H1 (cell line): Measurements from ENCODE around the gene KCNE3. TPM values are rescaled to one million over a fixed set of nuclear protein-coding genes. Genes with fewer than 3 reads are reported as not detected.

Source experiments
- CTCF ChIA-PET: fragments of 300-600 bp; sonication (Branson Sonifier 250); formaldehyde crosslinking; loops from one replicate; lab custom pipeline; 2021; ENCODE audit not compliant: partially characterized antibody; lab: Charles Lee
- POLR2A ChIA-PET: fragments of 300-600 bp; sonication (Branson Sonifier 250); formaldehyde crosslinking; loops from one replicate; lab custom pipeline; 2021; ENCODE audit warnings: inconsistent platforms; ENCODE audit not compliant: partially characterized antibody; lab: Charles Lee
- DNase-seq, 2 experiments: peaks; one replicate each; pipeline versions ENCODE4 v3.0.0 to v3.0.0-alpha.2; 2010 to 2022; ENCODE audit warnings: low spot score in 2 of 2, low read depth in 1 of 2, mixed read lengths in 1 of 2
- FAIRE-seq: peaks from 2 replicates; lab custom pipeline; 2011; peaks lifted over from hg19 to GRCh38; lab: Jason Lieb, UNC
- H2AFZ ChIP-seq: 2 replicates; pipeline ENCODE4 v1.8.1; 2012; ENCODE audit warnings: low read length, inconsistent platforms
- H2AK5ac ChIP-seq: 2 replicates; pipeline ENCODE4 v1.6.1; 2013; ENCODE audit warnings: low read depth, low read length
- H2BK120ac ChIP-seq: replicated peaks from 2 replicates; pipeline ENCODE3; 2013; ENCODE audit warnings: low read depth, low read length, inconsistent platforms
- H2BK12ac ChIP-seq: 2 replicates; pipeline ENCODE4 v1.6.1; 2013; ENCODE audit warnings: low read depth, low read length
- H2BK15ac ChIP-seq: 2 replicates; pipeline ENCODE4 v1.6.1; 2013; ENCODE audit warnings: low read length
- H2BK20ac ChIP-seq: 2 replicates; pipeline ENCODE4 v1.6.1; 2013; ENCODE audit warnings: low read length
- H2BK5ac ChIP-seq: 2 replicates; pipeline ENCODE4 v1.6.1; 2013; ENCODE audit warnings: low read depth, low read length
- H3K14ac ChIP-seq: 2 replicates; pipeline ENCODE4 v1.6.1; 2013; ENCODE audit warnings: inconsistent platforms; ENCODE audit not compliant: insufficient read length
- H3K18ac ChIP-seq: 2 replicates; pipeline ENCODE4 v1.6.1; 2013; ENCODE audit warnings: low read length; ENCODE audit errors: extremely low read depth
- H3K23ac ChIP-seq: 2 replicates; pipeline ENCODE4 v1.6.1; 2013; ENCODE audit warnings: inconsistent platforms; ENCODE audit not compliant: insufficient read length
- H3K23me2 ChIP-seq: 2 replicates; pipeline ENCODE4 v1.6.1; 2013; ENCODE audit warnings: low read depth, low read length
- H3K27ac ChIP-seq: 2 replicates; pipeline ENCODE4 v1.6.1; 2011; ENCODE audit warnings: low read depth, low read length, inconsistent platforms
- H3K27me3 ChIP-seq, 4 experiments: replicated peaks in 1 of 4; 1 replicate in 1 of 4; 2 replicates in 3 of 4; pipeline versions ENCODE4 v1.6.1 to v1.8.1; 2011 to 2013; ENCODE audit warnings: low read length in 3 of 4, mild to moderate bottlenecking in 3 of 4, inconsistent platforms in 2 of 4, mixed read lengths in 2 of 4, moderate library complexity in 1 of 4; ENCODE audit not compliant: control insufficient read depth in 3 of 4, insufficient read depth in 3 of 4; ENCODE audit errors: extremely low read depth in 1 of 4
- H3K36me3 ChIP-seq, 4 experiments: 2 replicates each; pipeline versions ENCODE4 v1.6.1 to v1.8.1; 2011 to 2013; ENCODE audit warnings: mild to moderate bottlenecking in 4 of 4, low read length in 3 of 4, moderate library complexity in 2 of 4, control low read depth in 1 of 4, inconsistent platforms in 1 of 4; ENCODE audit not compliant: insufficient read depth in 4 of 4, control insufficient read depth in 2 of 4
- H3K4ac ChIP-seq: replicated peaks from 2 replicates; pipeline ENCODE3; 2013; ENCODE audit warnings: low read length, low read depth, mixed read lengths, inconsistent platforms; ENCODE audit not compliant: insufficient read length
- H3K4me1 ChIP-seq, 4 experiments: replicated peaks in 1 of 4; 1 replicate in 1 of 4; 2 replicates in 3 of 4; pipeline versions ENCODE4 v1.6.1 to v1.8.1; 2011 to 2013; ENCODE audit warnings: low read length in 3 of 4, inconsistent platforms in 2 of 4, mixed read lengths in 1 of 4; ENCODE audit not compliant: insufficient read depth in 4 of 4, control insufficient read depth in 3 of 4
- H3K4me2 ChIP-seq, 2 experiments: 2 replicates each; pipeline versions ENCODE4 v1.6.1 to v1.8.1; 2011 to 2013; ENCODE audit warnings: low read depth in 2 of 2, low read length in 2 of 2, control low read depth in 1 of 2, inconsistent platforms in 1 of 2, mild to moderate bottlenecking in 1 of 2; ENCODE audit not compliant: insufficient read depth in 1 of 2
- H3K4me3 ChIP-seq, 4 experiments: fragments of 200-600, 300-600 bp in 1 of 4; sonication (generic), shearing (Covaris generic), sonication (Bioruptor Twin) in 1 of 4; 2 replicates each; pipeline versions ENCODE4 v1.5.1 to v1.8.1; 2011 to 2016; ENCODE audit warnings: low read length in 4 of 4, low read depth in 3 of 4, control low read depth in 2 of 4, inconsistent platforms in 2 of 4, mild to moderate bottlenecking in 2 of 4, mixed read lengths in 1 of 4, moderate library complexity in 1 of 4; ENCODE audit not compliant: insufficient read depth in 2 of 4; ENCODE audit errors: extremely low read depth in 1 of 4
- H3K56ac ChIP-seq: replicated peaks from 2 replicates; pipeline ENCODE3; 2013; ENCODE audit warnings: low read depth, mild to moderate bottlenecking, mixed read lengths, low read length, inconsistent platforms; ENCODE audit not compliant: insufficient read length
- H3K79me1 ChIP-seq: 2 replicates; pipeline ENCODE4 v1.6.1; 2013; ENCODE audit warnings: low read depth, low read length, control low read depth
- H3K79me2 ChIP-seq, 2 experiments: 2 replicates each; pipeline versions ENCODE4 v1.6.1 to v1.8.1; 2012 to 2013; ENCODE audit warnings: low read length in 2 of 2, mild to moderate bottlenecking in 2 of 2, inconsistent platforms in 1 of 2; ENCODE audit not compliant: insufficient read depth in 2 of 2, control insufficient read depth in 1 of 2
- H3K9ac ChIP-seq, 4 experiments: replicated peaks in 1 of 4; 1 replicate in 1 of 4; 2 replicates in 3 of 4; pipeline versions ENCODE4 v1.6.1 to v1.8.1; 2011 to 2013; ENCODE audit warnings: low read depth in 3 of 4, low read length in 3 of 4, control low read depth in 2 of 4, mild to moderate bottlenecking in 2 of 4, moderate library complexity in 2 of 4, inconsistent platforms in 1 of 4; ENCODE audit errors: extremely low read depth in 1 of 4
- H3K9me3 ChIP-seq, 2 experiments: 2 replicates each; pipeline versions ENCODE4 v1.6.1 to v1.8.1; 2012 to 2013; ENCODE audit warnings: mild to moderate bottlenecking in 2 of 2, moderate library complexity in 2 of 2, control low read depth in 1 of 2, inconsistent platforms in 1 of 2, low read depth in 1 of 2, low read length in 1 of 2, mixed read lengths in 1 of 2; ENCODE audit not compliant: insufficient read depth in 2 of 2
- H4K20me1 ChIP-seq, 2 experiments: replicated peaks in 1 of 2; 2 replicates each; pipeline versions ENCODE3 to v1.8.1; 2011 to 2013; ENCODE audit warnings: inconsistent platforms in 2 of 2, low read length in 2 of 2, mild to moderate bottlenecking in 1 of 2; ENCODE audit not compliant: insufficient read depth in 2 of 2, control insufficient read depth in 1 of 2
- H4K5ac ChIP-seq: 2 replicates; pipeline ENCODE4 v1.6.1; 2013; ENCODE audit warnings: low read length, low read depth, mixed read lengths, inconsistent platforms; ENCODE audit not compliant: insufficient read length
- H4K8ac ChIP-seq: 2 replicates; pipeline ENCODE4 v1.8.0; 2013; ENCODE audit warnings: mild to moderate bottlenecking, moderate library complexity, low read length, inconsistent platforms; ENCODE audit not compliant: insufficient read depth; ENCODE audit errors: extremely low read depth
- H4K91ac ChIP-seq: replicated peaks from 2 replicates; pipeline ENCODE3; 2013; ENCODE audit warnings: low read length, mixed read lengths, inconsistent platforms; ENCODE audit not compliant: insufficient read length
- BRCA1 ChIP-seq: IDR thresholded peaks from 2 replicates; pipeline ENCODE4 v1.6.1; 2012; ENCODE audit warnings: low read depth, low read length, improper control_type of control experiment
- JUND ChIP-seq: IDR thresholded peaks from 2 replicates; pipeline ENCODE4 v1.6.1; 2011; ENCODE audit warnings: mild to moderate bottlenecking, improper control_type of control experiment, low read length
- SAP30 ChIP-seq: fragments of 300-600 bp; sonication (generic); IDR thresholded peaks from 2 replicates; pipeline ENCODE4 v1.7.1; 2012; ENCODE audit warnings: low read length, moderate library complexity, mild to moderate bottlenecking, inconsistent platforms; ENCODE audit not compliant: insufficient read depth, insufficient replicate concordance
- YY1 ChIP-seq: IDR thresholded peaks from 2 replicates; pipeline ENCODE4 v1.6.1; 2011; ENCODE audit warnings: low read depth, mild to moderate bottlenecking, low read length
- ZNF274 ChIP-seq: IDR thresholded peaks from 2 replicates; pipeline ENCODE4 v1.7.0; 2012; ENCODE audit warnings: low read length, borderline replicate concordance; ENCODE audit errors: extremely low read depth
- WGBS, 2 experiments: shearing (Covaris generic) in 1 of 2; methylation state at CpG; one replicate each; pipeline versions ENCODE4 v1.1.6 to v1.1.7; 2013 to 2015; ENCODE audit warnings: low lambda C conversion rate in 2 of 2, mixed read lengths in 2 of 2, inconsistent platforms in 1 of 2, low coverage in 1 of 2, missing lambda C conversion rate in 1 of 2; ENCODE audit not compliant: insufficient replicate concordance in 2 of 2, insufficient coverage in 1 of 2, insufficient read length in 1 of 2; ENCODE audit errors: extremely low coverage in 1 of 2, missing lambda C conversion rate in 1 of 2; 5-methylcytosine and 5-hydroxymethylcytosine counted together
- polyA plus RNA-seq, 7 experiments: library from polyadenylated mRNA; depleted of rRNA in 3 of 7; stranded (reverse) in 5 of 7; unstranded in 2 of 7; fragments of >200 nt in 5 of 7; fragments of 200-250 nt in 2 of 7; gene quantifications; 1 replicate in 5 of 7; 2 replicates in 1 of 7; 4 replicates in 1 of 7; pipeline versions ENCODE4 v1.2.1 to v1.2.3, GENCODE V29; 2011 to 2013; ENCODE audit warnings: missing spikeins in 2 of 7, mixed read lengths in 2 of 7
- total RNA-seq: library from RNA; stranded (reverse); fragmentation: NEBNext Ultra II Directional; extraction: Animal tissue kit (Norgen Biotek cat#: 25700); gene quantifications from 2 replicates; pipeline ENCODE4 v1.2.1, GENCODE V29; 2021

Gene KCNE3
- total and polyA plus RNA-seq, 2 of the 8 experiments (the other 6 are each of a cell fraction or from before 2014, with no cell fraction given), result 1.9 to 3.5 TPM

DNA sequence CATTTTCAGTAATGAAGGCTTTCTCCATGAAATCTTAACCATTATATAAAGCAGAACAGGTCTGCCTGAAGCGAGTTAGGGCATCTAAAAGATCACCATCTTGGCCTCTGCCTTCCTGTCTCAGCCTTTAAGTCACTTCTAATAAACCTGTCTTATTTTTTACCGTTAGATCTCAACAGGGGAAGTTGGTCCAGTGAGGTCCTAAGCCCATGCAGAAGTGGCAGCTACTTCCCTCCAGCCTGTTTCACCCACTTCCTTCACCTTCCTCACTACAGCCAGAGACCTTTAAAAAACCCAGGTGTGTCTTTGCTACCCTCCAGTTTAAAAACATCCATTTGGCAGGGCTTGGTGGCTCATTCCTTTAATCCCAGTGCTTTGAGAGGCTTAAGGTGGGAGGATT is 40.2 kb upstream of the KCNE3 start:
- Histone ChIP-seq H2AFZ (no peak overlapping the region), H3K23me2 (no peaks in the 10 kb centered on the region), H3K79me1 (no peaks in the 10 kb centered on the region), H3K4me1 (no peaks in the 10 kb centered on the region), H3K79me2 (no peaks in the 10 kb centered on the region), H3K18ac (no peak overlapping the region), H4K91ac (no peak overlapping the region), H2AK5ac (no peak overlapping the region), H2BK20ac (no peak overlapping the region), H3K4me3 (no peak overlapping the region), H3K9me3 (peaks cover 3 to 6% of the 10 kb centered on the region in 2 experiments), H3K36me3 (no peaks in the 10 kb centered on the region), H4K20me1 (no peaks in the 10 kb centered on the region), H3K56ac (no peak overlapping the region), H4K5ac (no peak overlapping the region), H3K4ac (no peak overlapping the region), H4K8ac (no peak overlapping the region), H3K14ac (no peak overlapping the region), H3K27me3 (no peaks in the 10 kb centered on the region), H2BK15ac (no peak overlapping the region), H3K4me2 (no peak overlapping the region), H3K9ac (no peak overlapping the region), H2BK120ac (no peak overlapping the region), H3K23ac (no peak overlapping the region), H3K27ac (no peak overlapping the region), H2BK12ac (no peak overlapping the region), H2BK5ac (no peak overlapping the region)
- DNase-seq (no peak), FAIRE-seq (no peak)
- POLR2A ChIA-PET, result interaction anchor here (0.6 kb wide), 1 partner anchor 400 kb away, joined by 3 read pairs; no protein-coding TSS in a partner anchor
- TF ChIP-seq ZNF274, result no peak
- TF ChIP-seq JUND, result no peak
- TF ChIP-seq SAP30, result no peak
- TF ChIP-seq YY1, result no peak
- no peak for TF ChIP-seq BRCA1
- WGBS, 2 experiments, result 92% methylated on average over 2 of the region's 2 CpGs; no CpG with 5 or more reads in 1 of the 2 experiments
- CTCF ChIA-PET, result interaction anchor here (0.6 to 2.0 kb wide), 4 partner anchors 55 to 195 kb away, joined by 3 to 8 read pairs (median 3); no protein-coding TSS in a partner anchor
